Urinary bladder (tissue), 4 donors: ENCODE results near the gene PIGR. TPM values are rescaled to one million over a fixed set of nuclear protein-coding genes. Genes with fewer than 3 reads are reported as not detected.
"Not testable (repeated sequence)": the region's sequence is repeated elsewhere in the genome, so short reads cannot be mapped to it uniquely, and the experiment has no call there.

Source experiments
- DNase-seq: peaks from one replicate; pipeline ENCODE4 v3.0.0-alpha.2; 2015; ENCODE audit errors: extremely low spot score
- H3K27ac ChIP-seq: one replicate; pipeline ENCODE4 v1.5.1; 2013; ENCODE audit warnings: low read depth, mild to moderate bottlenecking, moderate library complexity
- H3K36me3 ChIP-seq: one replicate; pipeline ENCODE4 v1.6.1; 2013; ENCODE audit warnings: mild to moderate bottlenecking, moderate library complexity; ENCODE audit not compliant: insufficient read depth
- H3K4me1 ChIP-seq: one replicate; pipeline ENCODE4 v1.6.1; 2013; ENCODE audit warnings: mild to moderate bottlenecking, moderate library complexity; ENCODE audit not compliant: insufficient read depth
- H3K4me3 ChIP-seq: one replicate; pipeline ENCODE4 v1.5.1; 2013; ENCODE audit warnings: low read depth, low read length
- WGBS: extraction: QIAGEN DNeasy Blood & Tissue Kit; methylation state at CpG from one replicate; pipeline ENCODE4 v1.1.7; 2013; 5-methylcytosine and 5-hydroxymethylcytosine counted together
- polyA plus RNA-seq: library from polyadenylated mRNA; stranded (reverse); fragments of 200-250 nt; gene quantifications from one replicate; pipeline ENCODE4 v1.2.3, GENCODE V29; 2013
- total RNA-seq: library from RNA; depleted of rRNA; stranded (reverse); fragments of >200 nt; gene quantifications from one replicate; pipeline ENCODE4 v1.2.3, GENCODE V29; 2014
- donor health status: healthy with polysubstance abuse.
- donor health status: healthy.

PIGR gene
- total and polyA plus RNA-seq, 2 donors, result 2.3 to 27.5 TPM

GRCh38 chr1:206935491-206936067, 10.7 kb downstream of the PIGR start:
- WGBS, result 64% methylated on average over 19 of the region's 19 CpGs
- no peak overlapping the region for H3K4me3 ChIP-seq
- no peaks in the 10 kb centered on the region for H3K4me1 ChIP-seq
- no peak overlapping the region for H3K27ac ChIP-seq
- DNase-seq, result no peak
- no peaks in the 10 kb centered on the region for H3K36me3 ChIP-seq

DNA sequence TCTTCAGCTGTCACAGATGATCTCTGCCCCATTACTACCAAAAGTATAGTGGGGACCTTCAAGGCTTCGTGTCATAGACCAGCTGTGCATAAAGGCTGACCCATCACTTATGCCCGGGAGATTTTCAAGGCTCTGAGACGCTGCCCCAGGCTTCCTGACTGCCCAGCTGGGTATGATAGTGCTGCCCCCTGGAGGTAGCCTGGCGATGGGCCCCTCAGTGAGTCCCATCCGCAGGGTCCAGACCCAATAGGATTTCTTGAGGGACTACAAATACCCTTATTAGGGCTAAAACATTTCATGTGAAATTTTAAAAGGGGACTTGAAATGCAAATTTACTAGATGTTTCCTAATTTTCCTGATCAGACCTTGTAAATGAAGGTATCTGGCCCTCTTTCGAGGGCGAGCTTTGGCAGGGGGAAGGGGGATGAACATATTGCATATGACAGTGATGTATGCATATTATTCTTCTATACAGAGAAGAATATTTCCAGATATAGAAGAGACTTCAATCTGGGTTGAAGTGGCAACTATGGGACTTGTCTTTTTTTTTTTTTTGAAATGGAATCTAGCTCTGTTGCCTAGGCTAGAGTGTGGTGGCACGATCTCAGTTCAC, 12.8 kb downstream of the PIGR start:
- Histone ChIP-seq H3K36me3 (no peaks in the 10 kb centered on the region), H3K27ac (no peak overlapping the region), H3K4me3 (no peak overlapping the region), H3K4me1 (no peaks in the 10 kb centered on the region)
- no peak for DNase-seq
- WGBS, result 70% methylated on average over 8 of the region's 8 CpGs

GRCh38 chr1:206932177-206932576, 14.1 kb downstream of the PIGR start:
- H3K36me3 ChIP-seq, result no peaks in the 10 kb centered on the region
- no peak overlapping the region for H3K27ac ChIP-seq
- no peak overlapping the region for H3K4me3 ChIP-seq
- H3K4me1 ChIP-seq, result no peaks in the 10 kb centered on the region
- 68% methylated on average over 8 of the region's 8 CpGs for WGBS
- DNase-seq, result no peak

- Histone ChIP-seq H3K27ac (no peak overlapping the region), H3K4me1 (no peaks in the 10 kb centered on the region), H3K36me3 (no peaks in the 10 kb centered on the region), H3K4me3 (no peak overlapping the region)
- WGBS, result 72% methylated on average over 6 of the region's 6 CpGs
- DNase-seq, result no peak
These were observed 14.6 kb downstream of the PIGR start for GRCh38 chr1:206931709-206932108.

GRCh38 chr1:206930210-206930798, 16.0 kb downstream of the PIGR start:
- WGBS, result 81% methylated on average over 17 of the region's 17 CpGs
- H3K36me3 ChIP-seq, result no peaks in the 10 kb centered on the region
- no peaks in the 10 kb centered on the region for H3K4me1 ChIP-seq
- H3K27ac ChIP-seq, result no peak overlapping the region
- no peak for DNase-seq
- no peak overlapping the region for H3K4me3 ChIP-seq

GRCh38 chr1:206929524-206929923, 16.7 kb downstream of the PIGR start:
- DNase-seq, result no peak
- Histone ChIP-seq H3K36me3 (no peaks in the 10 kb centered on the region), H3K4me3 (no peak overlapping the region), H3K4me1 (no peaks in the 10 kb centered on the region), H3K27ac (no peak overlapping the region)
- WGBS, result 86% methylated on average over 6 of the region's 6 CpGs

- H3K36me3 ChIP-seq, result no peaks in the 10 kb centered on the region
- 79% methylated on average over 2 of the region's 2 CpGs for WGBS
- H3K27ac ChIP-seq, result no peak overlapping the region
- no peaks in the 10 kb centered on the region for H3K4me1 ChIP-seq
- no peak for DNase-seq
- no peak overlapping the region for H3K4me3 ChIP-seq
These were observed 20.0 kb downstream of the PIGR start for GRCh38 chr1:206926286-206926685.

DNA sequence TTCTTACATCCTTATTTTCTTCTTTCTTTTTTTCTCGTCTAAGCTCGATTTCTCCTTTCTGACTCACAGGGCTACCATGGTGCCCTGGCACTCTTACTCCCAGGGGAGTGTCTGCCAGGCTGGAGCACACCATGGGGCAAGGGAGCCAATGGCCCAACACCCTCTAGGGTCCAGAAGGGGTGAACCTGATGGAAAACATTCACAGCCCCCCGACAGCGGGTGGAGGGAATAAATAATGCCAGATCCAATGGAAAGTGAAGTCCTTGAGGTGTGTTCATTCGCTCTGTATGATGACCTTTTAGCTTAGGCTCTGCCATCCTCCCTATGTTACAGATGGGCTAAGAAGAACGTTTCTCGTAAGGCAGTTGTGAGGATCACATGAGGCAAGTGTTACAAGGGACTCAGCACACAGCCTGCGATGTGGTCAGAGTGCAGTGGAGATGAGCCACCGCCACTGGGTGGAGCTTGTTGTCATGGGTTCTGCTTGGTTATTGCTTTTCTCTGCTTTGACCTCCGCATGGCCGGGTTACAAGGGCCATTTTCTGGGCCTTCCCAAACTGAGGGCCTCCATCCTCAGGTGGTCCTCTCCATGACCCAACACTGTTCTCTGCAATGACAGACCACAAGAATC, 21.0 kb downstream of the PIGR start:
- WGBS, result 77% methylated on average over 11 of the region's 11 CpGs
- DNase-seq, result no peak
- H3K36me3 ChIP-seq, result no peaks in the 10 kb centered on the region

GRCh38 chr1:206924592-206925105, 21.6 kb downstream of the PIGR start:
- H3K27ac ChIP-seq, result no peak overlapping the region
- WGBS, result 73% methylated on average over 8 of the region's 8 CpGs
- no peak overlapping the region for H3K4me3 ChIP-seq
- H3K4me1 ChIP-seq, result no peaks in the 10 kb centered on the region
- no peaks in the 10 kb centered on the region for H3K36me3 ChIP-seq
- no peak for DNase-seq

More for the DNA sequence above, 21.0 kb downstream of the PIGR start:
- H3K27ac ChIP-seq, result no peak overlapping the region
- H3K4me1 ChIP-seq, result no peaks in the 10 kb centered on the region
- H3K4me3 ChIP-seq, result no peak overlapping the region

- not testable (repeated sequence) for H3K4me1 ChIP-seq, H3K4me3 ChIP-seq, H3K36me3 ChIP-seq, DNase-seq, H3K27ac ChIP-seq
- 97% methylated on average over 4 of the region's 4 CpGs for WGBS
These were observed 22.2 kb downstream of the PIGR start for GRCh38 chr1:206923961-206924557.

GRCh38 chr1:206923009-206923960, 23.0 kb downstream of the PIGR start:
- no peak overlapping the region for H3K27ac ChIP-seq
- no peaks in the 10 kb centered on the region for H3K4me1 ChIP-seq
- WGBS, result 71% methylated on average over 12 of the region's 12 CpGs
- H3K4me3 ChIP-seq, result no peak overlapping the region
- no peak for DNase-seq
- no peaks in the 10 kb centered on the region for H3K36me3 ChIP-seq

- Histone ChIP-seq H3K27ac (no peak overlapping the region), H3K36me3 (no peaks in the 10 kb centered on the region), H3K4me1 (no peaks in the 10 kb centered on the region), H3K4me3 (no peak overlapping the region)
- WGBS, result 69% methylated on average over 1 of the region's 1 CpG
- DNase-seq, result no peak
These were observed 23.7 kb downstream of the PIGR start for GRCh38 chr1:206922524-206922923.

DNA sequence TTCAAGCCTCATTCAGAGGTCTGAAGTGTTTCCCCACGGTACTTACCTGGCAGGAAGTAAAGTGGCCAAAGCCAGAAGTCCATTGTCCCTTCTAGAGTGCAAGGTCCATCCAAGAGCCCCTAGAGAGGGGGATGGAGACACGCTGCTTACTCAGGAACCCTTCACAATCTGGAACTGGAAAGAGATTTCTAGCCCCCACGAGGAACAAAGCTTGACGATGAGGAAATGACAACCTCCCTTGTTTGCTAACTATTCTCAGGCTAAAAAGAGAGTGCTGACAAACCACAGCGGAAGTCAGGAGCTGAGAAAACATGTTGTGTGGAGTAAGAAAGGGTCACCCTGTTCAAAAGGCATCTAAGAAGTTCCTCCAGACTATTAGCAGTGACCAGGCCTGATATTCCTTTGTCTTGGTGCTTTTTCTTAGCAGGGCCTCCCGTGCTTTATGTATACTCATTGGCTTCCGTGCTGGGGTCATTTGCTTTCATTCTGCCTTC, 24.4 kb downstream of the PIGR start, which contains the start of gene FCMR:
Gene FCMR, minus strand, starts transcription at position 170 of the 494 bp plus-strand sequence. Its CDS starts 87 bp downstream, at position 83.
- H3K27ac ChIP-seq, result no peak within 1 kb of the TSS
- 56% methylated on average over 7 of the region's 7 CpGs for WGBS
- H3K4me3 ChIP-seq, result peak within 1 kb of the TSS; percentile 3
- peak; percentile 8 for DNase-seq
- H3K36me3 ChIP-seq, result no peaks in the 10 kb centered on the region
- H3K4me1 ChIP-seq, result no peaks in the 10 kb centered on the region
